GM12801 (cell line): ENCODE measurements around the gene POLDIP3.

Experiments
- CTCF ChIP-seq: IDR thresholded peaks from one replicate; pipeline ENCODE4 v1.5.1; 2011; ENCODE audit warnings: control low read depth; ENCODE audit not compliant: insufficient read length; ENCODE audit errors: extremely low read depth

Gene POLDIP3

GRCh38 chr22:42548597-42549330 is 65.9 kb downstream of the POLDIP3 start:
- no peak for TF ChIP-seq CTCF

- no peak for TF ChIP-seq CTCF
These were observed 67.1 kb downstream of the POLDIP3 start for GRCh38 chr22:42547562-42547961.

- TF ChIP-seq CTCF, result no peak
These were observed 70.0 kb downstream of the POLDIP3 start for GRCh38 chr22:42544686-42545085.

DNA sequence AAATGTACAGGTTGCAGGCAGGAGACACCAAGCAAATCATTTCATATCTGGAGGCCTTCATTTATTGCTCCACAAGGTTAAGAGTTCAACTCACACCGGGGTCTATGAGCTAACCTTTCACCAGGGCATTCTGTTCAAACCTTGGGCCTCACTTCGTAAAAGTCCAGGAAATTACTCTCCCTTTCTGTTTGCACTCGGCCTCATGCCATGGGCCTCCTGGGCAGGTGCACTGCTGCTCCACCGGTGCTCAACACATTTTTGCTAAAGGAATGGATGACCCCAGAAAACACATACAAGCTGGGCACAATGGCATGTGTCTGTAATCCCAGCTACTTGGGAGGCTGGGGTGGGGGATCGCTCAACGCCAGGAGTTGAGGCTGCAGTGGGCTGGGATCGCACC is 78.5 kb downstream of the POLDIP3 start:
- no peak for TF ChIP-seq CTCF
